Ovary (tissue), 9 donors: ENCODE data around the gene CFAP107. TPM values are rescaled to one million over a fixed set of nuclear protein-coding genes. Genes with fewer than 3 reads are reported as not detected.

Source experiments
- DNase-seq, 5 donors: peaks; one replicate each; pipeline ENCODE4 v3.0.0-alpha.2; 2019 to 2020
- H3K27ac ChIP-seq, 2 donors: fragments of 200-600 bp; one replicate each; pipeline versions ENCODE4 v1.5.1 to v1.8.0; 2019 to 2022
- H3K27me3 ChIP-seq: fragments of 200-600 bp; one replicate; pipeline ENCODE4 v1.8.0; 2022
- H3K36me3 ChIP-seq: fragments of 200-600 bp; sonication (generic); one replicate; pipeline ENCODE4 v1.5.1; 2019
- H3K4me1 ChIP-seq: one replicate; pipeline ENCODE4 v1.8.1; 2013; ENCODE audit warnings: mild to moderate bottlenecking, moderate library complexity; ENCODE audit not compliant: insufficient read depth
- H3K4me3 ChIP-seq: fragments of 200-600 bp; sonication (generic); one replicate; pipeline ENCODE4 v1.5.1; 2017
- H3K9me3 ChIP-seq, 2 donors: fragments of 200-600 bp in 1 of 2; sonication (generic) in 1 of 2; one replicate each; pipeline versions ENCODE4 v1.5.1 to v1.8.1; 2013 to 2019; ENCODE audit warnings: mild to moderate bottlenecking in 1 of 2, moderate library complexity in 1 of 2
- EP300 ChIP-seq: sonication (generic); formaldehyde crosslinking; IDR thresholded peaks from one replicate; pipeline ENCODE4 v1.6.1; 2017; ENCODE audit warnings: antibody characterized with exemption
- POLR2A ChIP-seq: fragments of 450-650 bp; IDR thresholded peaks from one replicate; pipeline ENCODE4 v1.6.1; 2017; ENCODE audit warnings: antibody characterized with exemption, mild to moderate bottlenecking, moderate library complexity
- WGBS, 3 donors: extraction: QIAGEN DNeasy Blood & Tissue Kit in 1 of 3; methylation state at CpG; one replicate each; pipeline versions ENCODE4 v1.1.5 to v1.1.7; 2013 to 2017; 5-methylcytosine and 5-hydroxymethylcytosine counted together
- intact Hi-C, 4 donors: fragments of 100-400 bp; cut with DNase I; formaldehyde crosslinking; loops; one replicate each; pipeline versions ENCODE4 v1.11.0 to v1.15.1; 2022 to 2023
- polyA plus RNA-seq, 2 donors: library from polyadenylated mRNA; stranded (reverse); fragments of 200-250 nt in 1 of 2; fragments of 350-450 nt in 1 of 2; fragmentation: Illumina TruSeq in 1 of 2; extraction: RNeasy Lipid Tissue Mini Kit (QIAGEN cat#74804) in 1 of 2; gene quantifications; one replicate each; pipeline ENCODE4 v1.2.3, GENCODE V29; 2013 to 2014
- total RNA-seq, 7 donors: library from RNA; depleted of rRNA in 2 of 7; stranded (reverse); fragments of >200 nt in 2 of 7; fragmentation: NEBNext Ultra II Directional in 3 of 7; extraction: Animal tissue kit (Norgen Biotek cat#: 25700) in 3 of 7; gene quantifications; one replicate each; pipeline versions ENCODE4 v1.1.0 to v1.2.4, GENCODE V29; 2016 to 2023
- TF ChIP-seq, protein P1 (sequence below), 3 donors: fragments of 450-650 bp in 2 of 3; fragments of 200-600 bp in 1 of 3; IDR thresholded peaks; one replicate each; pipeline versions ENCODE4 v1.5.1 to v1.8.0; 2016 to 2022; ENCODE audit warnings: antibody characterized with exemption in 3 of 3, mild to moderate bottlenecking in 1 of 3
- donor health status: DM: no; HTN: no; CAD: no; lungs with moderate emphysema.
- donor health status: DM: no; HTN: no; CAD: no.
- donor health status: Bipolar disorder and iron deficiency.
- donor health status: DM: yes; HTN: yes; CAD: no.
- donor health status: DM: no; HTN: no; CAD: no.
- donor health status: DM: yes; HTN: yes; CAD: no.

The CFAP107 gene
- total and polyA plus RNA-seq, 9 donors: 0.32 to 2.2 (median 0.76) TPM; not detected in 5

GRCh38 chr1:12756273-12756672, 10.3 kb downstream of the CFAP107 start:
- Histone ChIP-seq H3K27ac (no peak overlapping the region), H3K27me3 (no peaks in the 10 kb centered on the region), H3K36me3 (no peaks in the 10 kb centered on the region), H3K4me1 (no peaks in the 10 kb centered on the region), H3K4me3 (no peak overlapping the region), H3K9me3 (no peaks in the 10 kb centered on the region)
- intact Hi-C loops: no loop called here
- TF ChIP-seq EP300 (no peak), POLR2A (no peak)
- TF ChIP-seq, protein P1, sequence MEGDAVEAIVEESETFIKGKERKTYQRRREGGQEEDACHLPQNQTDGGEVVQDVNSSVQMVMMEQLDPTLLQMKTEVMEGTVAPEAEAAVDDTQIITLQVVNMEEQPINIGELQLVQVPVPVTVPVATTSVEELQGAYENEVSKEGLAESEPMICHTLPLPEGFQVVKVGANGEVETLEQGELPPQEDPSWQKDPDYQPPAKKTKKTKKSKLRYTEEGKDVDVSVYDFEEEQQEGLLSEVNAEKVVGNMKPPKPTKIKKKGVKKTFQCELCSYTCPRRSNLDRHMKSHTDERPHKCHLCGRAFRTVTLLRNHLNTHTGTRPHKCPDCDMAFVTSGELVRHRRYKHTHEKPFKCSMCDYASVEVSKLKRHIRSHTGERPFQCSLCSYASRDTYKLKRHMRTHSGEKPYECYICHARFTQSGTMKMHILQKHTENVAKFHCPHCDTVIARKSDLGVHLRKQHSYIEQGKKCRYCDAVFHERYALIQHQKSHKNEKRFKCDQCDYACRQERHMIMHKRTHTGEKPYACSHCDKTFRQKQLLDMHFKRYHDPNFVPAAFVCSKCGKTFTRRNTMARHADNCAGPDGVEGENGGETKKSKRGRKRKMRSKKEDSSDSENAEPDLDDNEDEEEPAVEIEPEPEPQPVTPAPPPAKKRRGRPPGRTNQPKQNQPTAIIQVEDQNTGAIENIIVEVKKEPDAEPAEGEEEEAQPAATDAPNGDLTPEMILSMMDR (IDR thresholded peaks at IDR 0.05): no peak
- no peak for DNase-seq
- whole genome bisulfite sequencing, 3 donors: 57 to 75% (median 58%) methylated on average over 2 of the region's 2 CpGs

DNA sequence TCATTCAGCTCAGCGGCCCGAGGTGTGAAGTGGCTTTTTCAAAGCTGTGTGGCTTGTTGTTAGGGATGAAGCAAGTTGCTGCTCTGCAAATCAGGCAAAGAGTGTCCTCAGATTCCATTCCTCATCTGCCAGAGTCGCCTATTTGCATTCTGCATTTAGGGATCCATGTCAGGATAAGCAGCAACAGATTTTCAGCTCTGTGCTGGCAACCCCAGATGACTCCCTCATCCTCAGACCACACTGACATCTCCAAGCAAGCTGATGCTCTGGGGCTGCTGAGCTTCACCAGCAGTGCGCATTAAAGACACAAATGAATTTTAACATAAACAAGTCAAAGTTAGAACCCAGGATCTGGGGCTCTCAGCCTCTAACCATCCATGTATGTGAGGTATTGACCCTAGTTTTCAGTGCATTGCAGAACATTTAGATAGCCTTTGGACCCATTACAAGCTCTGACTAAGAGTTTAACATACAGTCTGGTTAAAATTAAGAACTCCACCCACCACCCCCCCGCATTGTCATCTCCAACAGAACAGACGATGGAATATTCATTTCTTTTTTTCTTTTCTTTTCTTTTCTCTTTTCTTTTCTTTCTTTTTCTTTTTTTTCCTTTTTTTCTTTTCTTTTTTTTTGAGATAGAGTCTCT, 10.9 kb downstream of the CFAP107 start:
- no peak for TF ChIP-seq POLR2A
- TF ChIP-seq, protein P1 (IDR thresholded peaks at IDR 0.05): no peak
- TF ChIP-seq EP300: no peak
- 70 to 84% (median 75%) methylated on average over 6 of the region's 6 CpGs for WGBS, 3 donors
- H3K27me3 ChIP-seq: no peaks in the 10 kb centered on the region
- no peak overlapping the region for H3K4me3 ChIP-seq
- no peak for DNase-seq
- no peaks in the 10 kb centered on the region for H3K36me3 ChIP-seq
- H3K27ac ChIP-seq: no peak overlapping the region
- intact Hi-C loops: no loop called here
- no peaks in the 10 kb centered on the region for H3K9me3 ChIP-seq
- no peaks in the 10 kb centered on the region for H3K4me1 ChIP-seq

GRCh38 chr1:12757836-12758235, 11.8 kb downstream of the CFAP107 start:
- 46 to 49% (median 49%) methylated on average over 6 of the region's 6 CpGs for WGBS, 3 donors
- Histone ChIP-seq H3K4me1 (no peaks in the 10 kb centered on the region), H3K27me3 (no peaks in the 10 kb centered on the region), H3K9me3 (no peaks in the 10 kb centered on the region), H3K36me3 (no peaks in the 10 kb centered on the region), H3K4me3 (no peak overlapping the region), H3K27ac (no peak overlapping the region)
- intact Hi-C loops: no loop called here
- no peak for DNase-seq
- TF ChIP-seq, protein P1 (IDR thresholded peaks at IDR 0.05): no peak
- TF ChIP-seq EP300 (no peak), POLR2A (no peak)

DNA sequence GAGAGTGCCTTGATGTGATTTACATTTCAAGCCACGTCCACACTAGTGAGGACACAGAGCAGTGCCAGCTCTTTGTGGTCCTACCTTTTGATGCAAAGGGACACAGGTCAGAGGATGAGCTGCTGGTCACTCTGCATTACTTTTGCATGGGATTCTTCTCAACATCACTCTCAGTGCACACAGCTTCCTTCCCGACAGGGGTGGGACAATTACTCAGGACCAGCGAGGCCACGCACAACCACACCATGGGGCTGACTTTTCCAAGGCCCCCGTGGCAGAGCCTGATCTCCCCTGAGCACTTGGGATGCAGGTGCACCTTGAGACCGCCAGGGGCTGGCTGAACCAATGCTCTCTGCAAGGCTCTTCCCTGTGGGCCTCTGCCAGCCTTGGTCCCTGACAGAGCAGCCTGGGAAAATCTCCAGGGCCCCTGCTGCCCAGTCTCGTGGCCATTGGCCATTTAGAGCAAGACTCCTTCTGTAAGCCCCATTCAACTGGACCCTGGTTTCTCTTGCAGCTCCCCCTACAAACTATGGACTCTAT, 14.3 kb downstream of the CFAP107 start:
- 53 to 64% (median 61%) methylated on average over 7 of the region's 7 CpGs for WGBS, 3 donors
- H3K9me3 ChIP-seq: no peaks in the 10 kb centered on the region
- intact Hi-C loops: no loop called here
- H3K4me1 ChIP-seq: no peaks in the 10 kb centered on the region
- no peak overlapping the region for H3K27ac ChIP-seq
- TF ChIP-seq, protein P1 (IDR thresholded peaks at IDR 0.05): no peak
- no peaks in the 10 kb centered on the region for H3K36me3 ChIP-seq
- no peak overlapping the region for H3K4me3 ChIP-seq
- no peaks in the 10 kb centered on the region for H3K27me3 ChIP-seq
- no peak for DNase-seq
